Non-pigmented ciliary epithelial cell (primary cell): Measurements from ENCODE around the gene PGAM4.
"Not testable (repeated sequence)": the region's sequence is repeated elsewhere in the genome, so short reads cannot be mapped to it uniquely, and the experiment has no call there.

Source experiments
- DNase-seq: peaks from one replicate; pipeline ENCODE4 v3.0.0-alpha.2; 2010; ENCODE audit warnings: low read depth

The PGAM4 gene

GRCh38 chrX:77969538-77969937 lies at the start of gene PGAM4:
Gene PGAM4, minus strand, starts transcription at chrX:77969638. Its CDS starts 0 bp downstream, at chrX:77969638.
- no peak for DNase-seq

DNA sequence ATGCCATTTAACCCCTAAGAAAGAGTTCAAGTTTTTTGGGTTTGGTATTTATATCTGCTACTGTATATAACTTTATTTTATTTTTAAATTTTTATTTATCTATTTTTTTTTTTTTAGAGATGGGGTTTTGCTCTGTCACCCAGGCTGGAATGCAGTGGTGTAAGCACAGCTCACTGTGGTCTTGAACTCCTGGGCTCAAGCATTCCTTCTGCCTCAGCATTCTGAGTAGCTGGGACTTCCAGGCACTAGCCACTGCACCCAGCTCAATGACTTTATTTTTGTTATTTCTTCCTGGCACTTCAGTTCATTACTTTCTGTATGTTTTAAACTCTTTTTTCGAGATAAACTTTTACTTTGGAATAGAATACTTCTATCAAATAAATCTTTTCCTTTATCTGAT lies 42.4 kb upstream of the PGAM4 start:
- no peak for DNase-seq

DNA sequence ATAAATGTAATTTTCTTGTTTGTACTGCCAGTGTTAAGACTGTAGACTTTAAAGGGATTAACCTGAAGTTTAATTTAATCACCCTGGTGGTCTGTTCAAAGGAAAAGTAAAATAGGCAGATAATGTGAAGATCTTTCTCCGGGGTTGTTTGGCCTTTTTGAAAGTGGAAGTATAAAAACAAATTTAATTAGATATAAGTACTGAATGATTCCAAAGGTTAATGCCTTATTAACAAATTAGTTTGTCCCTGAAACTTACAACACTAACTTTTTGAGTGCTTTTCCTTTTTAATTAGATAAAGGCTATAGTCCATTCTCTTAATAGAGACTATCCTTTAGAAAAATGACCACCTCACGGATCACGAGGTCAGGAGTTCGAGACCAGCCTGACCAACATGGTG lies 10.4 kb upstream of the PGAM4 start:
- DNase-seq, result no peak

DNA sequence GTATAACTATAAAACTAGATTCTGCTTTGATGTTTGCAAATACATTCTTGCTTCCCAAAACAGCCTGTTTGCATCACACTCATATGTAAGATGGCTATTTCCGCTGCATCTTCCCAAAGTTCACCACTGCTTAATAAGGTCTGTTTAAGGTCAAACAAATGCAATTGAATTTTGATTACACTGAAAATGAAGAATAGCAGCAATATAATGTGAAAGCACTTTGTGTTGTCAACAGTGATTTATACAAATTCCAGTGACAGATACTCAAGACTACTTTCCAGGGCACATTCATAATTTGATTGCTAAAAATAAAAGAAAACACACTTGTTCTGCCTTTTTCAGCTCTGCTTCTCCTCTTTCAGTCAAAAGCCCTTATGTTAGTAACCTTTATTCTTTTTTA lies 8.1 kb upstream of the PGAM4 start:
- no peak for DNase-seq

GRCh38 chrX:77977095-77977494 lies 7.7 kb upstream of the PGAM4 start:
- DNase-seq, result no peak

GRCh38 chrX:77975755-77976154 lies 6.3 kb upstream of the PGAM4 start:
- DNase-seq, result no peak

DNA sequence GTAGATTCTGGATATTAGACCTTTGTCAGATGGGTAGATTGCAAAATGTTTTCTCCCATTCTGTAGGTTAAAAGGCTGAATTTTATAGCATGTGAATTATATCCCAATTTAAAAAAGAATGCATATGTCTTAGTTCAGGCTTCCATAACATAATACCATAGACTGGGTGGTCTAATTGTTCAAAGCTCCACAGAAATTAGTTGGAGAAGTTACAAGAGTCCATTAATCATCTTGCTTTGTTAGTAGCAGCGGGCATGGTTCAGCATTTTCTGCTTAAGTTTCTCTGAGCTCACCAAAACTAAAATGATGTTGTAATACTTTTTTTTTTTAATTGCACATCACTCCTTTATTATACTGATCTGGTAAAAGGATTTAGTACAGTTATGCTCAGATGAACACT lies 1.8 kb downstream of the PGAM4 start:
- DNase-seq, result no peak

GRCh38 chrX:77966361-77966760 lies 3.1 kb downstream of the PGAM4 start:
- no peak for DNase-seq

- DNase-seq, result no peak
Measured at GRCh38 chrX:77962068-77962902, 7.2 kb downstream of the PGAM4 start.

GRCh38 chrX:77961063-77961462 lies 8.4 kb downstream of the PGAM4 start:
- DNase-seq, result no peak

DNA sequence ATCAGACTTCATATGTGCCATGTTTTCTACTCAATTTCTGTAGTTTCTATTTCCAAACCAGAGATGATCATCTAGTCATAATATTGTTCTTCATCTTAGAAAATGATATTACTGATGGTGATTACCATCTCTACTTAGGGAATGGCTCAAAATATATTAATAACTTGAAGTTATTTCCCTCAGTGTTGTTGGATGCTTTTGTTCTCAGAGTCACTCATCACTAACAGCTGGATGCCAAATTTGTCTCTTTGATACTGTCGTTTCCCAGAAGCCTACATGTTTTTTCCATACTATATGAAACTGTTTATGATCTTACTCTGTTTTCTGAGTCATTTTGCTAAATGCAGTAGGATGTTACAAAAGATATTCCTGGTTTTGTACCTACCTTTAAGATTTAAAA lies 8.9 kb downstream of the PGAM4 start:
- DNase-seq, result no peak

- DNase-seq, result no peak
Measured at GRCh38 chrX:77953708-77954107, 15.7 kb downstream of the PGAM4 start.

GRCh38 chrX:77953302-77953701 lies 16.1 kb downstream of the PGAM4 start:
- DNase-seq, result no peak

- no peak for DNase-seq
Measured at GRCh38 chrX:77952173-77952572, 17.3 kb downstream of the PGAM4 start.

- DNase-seq, result no peak
Measured at GRCh38 chrX:77949840-77950239, 19.6 kb downstream of the PGAM4 start.

DNA sequence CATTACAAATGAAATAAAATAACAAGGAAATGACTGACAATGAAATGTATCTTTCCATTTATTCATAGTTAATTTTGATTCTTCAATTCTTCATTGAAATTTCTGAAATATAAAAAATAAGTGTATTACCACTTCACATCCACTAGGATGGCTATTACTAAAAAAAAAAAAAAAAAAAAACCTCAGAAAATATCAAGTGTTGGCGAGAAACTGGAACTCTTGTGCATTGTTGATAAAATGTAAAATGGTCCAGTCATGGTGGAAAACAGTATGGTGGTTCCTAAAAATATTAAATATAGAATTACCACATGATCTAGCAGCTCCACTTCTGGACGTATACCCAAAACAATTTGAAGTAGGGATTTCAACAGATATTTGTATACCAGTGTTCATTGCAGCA lies 22.9 kb downstream of the PGAM4 start:
- no peak for DNase-seq

- DNase-seq, result no peak
Measured at GRCh38 chrX:77945910-77946545, 23.4 kb downstream of the PGAM4 start.

- DNase-seq, result not testable (repeated sequence)
Measured at GRCh38 chrX:77945031-77945430, 24.4 kb downstream of the PGAM4 start.

GRCh38 chrX:77938083-77938680 lies 31.3 kb downstream of the PGAM4 start:
- no peak for DNase-seq

- no peak for DNase-seq
Measured at GRCh38 chrX:77937291-77937690, 32.1 kb downstream of the PGAM4 start.

GRCh38 chrX:77936299-77936698 lies 33.1 kb downstream of the PGAM4 start:
- DNase-seq, result no peak

DNA sequence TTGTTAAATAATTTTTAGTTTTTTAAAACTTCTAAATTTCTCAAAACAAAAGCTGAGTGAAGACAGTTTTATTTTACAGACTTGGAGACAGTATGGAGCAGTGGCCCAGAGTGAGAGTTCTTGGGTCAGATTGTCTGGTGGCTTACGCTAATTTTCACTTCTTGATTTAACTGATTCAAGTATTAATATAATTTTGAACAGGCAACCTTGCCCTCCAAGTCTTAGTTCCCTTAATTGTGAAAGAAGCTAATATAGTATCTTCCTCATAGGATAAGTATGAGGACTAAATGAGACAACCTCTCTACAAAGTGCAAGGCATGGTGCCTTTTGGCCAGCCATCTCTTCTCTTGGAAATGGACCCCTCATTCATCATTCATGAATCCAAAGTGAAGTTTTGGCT lies 33.6 kb downstream of the PGAM4 start:
- DNase-seq, result no peak

- DNase-seq, result no peak
Measured at GRCh38 chrX:77930581-77930980, 38.9 kb downstream of the PGAM4 start.
